ENCODE measurements around the gene AUH. TPM values are rescaled to one million over a fixed set of nuclear protein-coding genes. Genes with fewer than 3 reads are reported as not detected.

AUH gene
- total RNA-seq, 1 experiment from 2014 or later = 29.0 TPM

DNA sequence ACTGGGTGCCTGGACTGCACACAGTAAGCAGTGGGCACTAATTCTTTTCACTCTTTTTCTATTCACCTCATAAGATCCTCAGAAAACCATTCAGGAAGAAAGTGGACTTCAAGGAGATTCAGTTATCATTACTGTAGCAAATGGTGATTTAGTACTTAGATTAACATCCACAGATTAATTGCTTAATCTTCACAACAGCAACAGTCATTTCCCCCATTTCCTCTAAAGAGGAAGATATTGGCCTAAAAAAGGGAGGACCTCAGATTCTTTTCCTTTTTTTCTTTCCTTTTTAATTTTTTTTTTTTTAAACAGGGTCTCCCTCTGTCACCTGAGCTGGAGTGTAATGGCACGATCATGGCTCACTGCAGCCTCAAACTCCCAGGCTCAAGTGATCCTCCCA, 64.4 kb downstream of the AUH start (continued):
- TF ChIP-seq, protein P1, sequence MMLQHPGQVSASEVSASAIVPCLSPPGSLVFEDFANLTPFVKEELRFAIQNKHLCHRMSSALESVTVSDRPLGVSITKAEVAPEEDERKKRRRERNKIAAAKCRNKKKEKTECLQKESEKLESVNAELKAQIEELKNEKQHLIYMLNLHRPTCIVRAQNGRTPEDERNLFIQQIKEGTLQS (IDR thresholded peaks at IDR 0.05) = no peak
- no peak for TF ChIP-seq SRF (IDR thresholded peaks at IDR 0.05; ENCODE audit: low read depth)
- TF ChIP-seq ZFX (IDR thresholded peaks at IDR 0.05) = no peak
- TF ChIP-seq SP1 (IDR thresholded peaks at IDR 0.05; ENCODE audit: low read depth) = no peak

DNA sequence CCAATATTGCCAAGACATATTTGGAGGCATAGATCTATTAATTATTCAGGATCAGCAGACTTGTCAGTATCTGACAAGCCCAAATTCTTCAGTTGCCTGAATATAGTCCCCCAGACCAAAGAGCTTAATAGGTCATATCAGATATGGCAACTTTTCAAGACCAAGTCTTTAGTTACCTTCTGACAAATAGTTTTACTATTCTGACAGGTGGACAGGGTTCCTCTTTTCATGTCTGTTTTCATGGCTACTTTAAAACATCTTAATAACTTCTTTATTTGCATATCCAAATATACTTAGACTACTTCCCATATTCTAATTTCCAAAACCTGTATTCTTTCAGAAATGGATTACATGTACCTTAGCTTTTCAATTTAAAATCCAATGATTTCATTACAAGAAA, 65.4 kb downstream of the AUH start:
- no peak for ATAC-seq
- Histone ChIP-seq H3K27me3 (ENCODE audit: insufficient read depth, low read length) (no peaks in the 10 kb centered on the region), H2AFZ (ENCODE audit: low read depth, low read length, poor library complexity, severe bottlenecking) (no peak overlapping the region), H3K27ac (ENCODE audit: low read depth, low read length) (no peak overlapping the region), H3K4me1 (ENCODE audit: control insufficient read depth in 1 of 2, insufficient read depth in 2 of 2, low read length in 2 of 2) (peaks cover 10 to 14% of the 10 kb centered on the region in 2 experiments), H3K4me3 (replicated peaks in 1 of 2; ENCODE audit: low read depth in 1 of 2, low read length in 2 of 2) (no peak overlapping the region), H3K9me2 (ENCODE audit: insufficient read depth) (no peaks in the 10 kb centered on the region), H3K9ac (ENCODE audit: low read length) (no peak overlapping the region), H4K20me1 (ENCODE audit: insufficient read depth) (no peaks in the 10 kb centered on the region), H3K9me3 (ENCODE audit: control insufficient read depth in 1 of 2, insufficient read depth in 1 of 2, low read depth in 1 of 2, low read length in 2 of 2) (no peaks in the 10 kb centered on the region), H3K4me2 (ENCODE audit: low read length) (no peak overlapping the region), H3K79me2 (ENCODE audit: insufficient read depth, low read length) (0 out of 2 replicates have a peak, but pooled peaks cover 4% of the 10 kb centered on the region), H3K36me3 (ENCODE audit: control insufficient read depth in 1 of 2, insufficient read depth in 2 of 2, low read length in 2 of 2) (no peaks in the 10 kb centered on the region; a peak in 1 of 4 replicates)
- ChIA-PET CTCF (no interaction called here), POLR2A (interaction anchor here (1.6 kb wide), 1 partner anchor 10 kb away, joined by 3 read pairs; no protein-coding TSS in a partner anchor), RAD21 (ENCODE audit: low non-redundant PET in 1 of 2, low total read pairs in 2 of 2, uncharacterized antibody in 2 of 2, unreplicated experiment in 2 of 2) (no interaction called here)
- no peak for DNase-seq (ENCODE audit: low read depth, low spot score)
- no TSS peak for BruUV-seq (replicated peaks)
- TF ChIP-seq, protein P1 (IDR thresholded peaks at IDR 0.05) = no peak
- TF ChIP-seq ZFX (IDR thresholded peaks at IDR 0.05) (no peak), YY1 (IDR thresholded peaks at IDR 0.05; ENCODE audit: extremely low read depth, insufficient replicate concordance, low read depth, low read length) (no peak), TCF7L2 (IDR thresholded peaks at IDR 0.05; ENCODE audit: borderline replicate concordance, extremely low read depth, insufficient read depth, insufficient read length) (no peak), EZH2phosphoT487 (IDR thresholded peaks at IDR 0.05; ENCODE audit: borderline replicate concordance) (no peak), EZH2 (IDR thresholded peaks at IDR 0.05) (no peak), JUND (IDR thresholded peaks at IDR 0.05) (no peak), SRF (IDR thresholded peaks at IDR 0.05; ENCODE audit: low read depth) (no peak)
- TF ChIP-seq, protein P2, sequence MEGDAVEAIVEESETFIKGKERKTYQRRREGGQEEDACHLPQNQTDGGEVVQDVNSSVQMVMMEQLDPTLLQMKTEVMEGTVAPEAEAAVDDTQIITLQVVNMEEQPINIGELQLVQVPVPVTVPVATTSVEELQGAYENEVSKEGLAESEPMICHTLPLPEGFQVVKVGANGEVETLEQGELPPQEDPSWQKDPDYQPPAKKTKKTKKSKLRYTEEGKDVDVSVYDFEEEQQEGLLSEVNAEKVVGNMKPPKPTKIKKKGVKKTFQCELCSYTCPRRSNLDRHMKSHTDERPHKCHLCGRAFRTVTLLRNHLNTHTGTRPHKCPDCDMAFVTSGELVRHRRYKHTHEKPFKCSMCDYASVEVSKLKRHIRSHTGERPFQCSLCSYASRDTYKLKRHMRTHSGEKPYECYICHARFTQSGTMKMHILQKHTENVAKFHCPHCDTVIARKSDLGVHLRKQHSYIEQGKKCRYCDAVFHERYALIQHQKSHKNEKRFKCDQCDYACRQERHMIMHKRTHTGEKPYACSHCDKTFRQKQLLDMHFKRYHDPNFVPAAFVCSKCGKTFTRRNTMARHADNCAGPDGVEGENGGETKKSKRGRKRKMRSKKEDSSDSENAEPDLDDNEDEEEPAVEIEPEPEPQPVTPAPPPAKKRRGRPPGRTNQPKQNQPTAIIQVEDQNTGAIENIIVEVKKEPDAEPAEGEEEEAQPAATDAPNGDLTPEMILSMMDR (IDR thresholded peaks at IDR 0.05 in 2 of 3, conservative IDR thresholded peaks at IDR 0.05 in 1 of 3; ENCODE audit: borderline replicate concordance in 1 of 3, insufficient read depth in 1 of 3, low read depth in 2 of 3, low read length in 2 of 3) = no peak
- TF ChIP-seq, protein P3, sequence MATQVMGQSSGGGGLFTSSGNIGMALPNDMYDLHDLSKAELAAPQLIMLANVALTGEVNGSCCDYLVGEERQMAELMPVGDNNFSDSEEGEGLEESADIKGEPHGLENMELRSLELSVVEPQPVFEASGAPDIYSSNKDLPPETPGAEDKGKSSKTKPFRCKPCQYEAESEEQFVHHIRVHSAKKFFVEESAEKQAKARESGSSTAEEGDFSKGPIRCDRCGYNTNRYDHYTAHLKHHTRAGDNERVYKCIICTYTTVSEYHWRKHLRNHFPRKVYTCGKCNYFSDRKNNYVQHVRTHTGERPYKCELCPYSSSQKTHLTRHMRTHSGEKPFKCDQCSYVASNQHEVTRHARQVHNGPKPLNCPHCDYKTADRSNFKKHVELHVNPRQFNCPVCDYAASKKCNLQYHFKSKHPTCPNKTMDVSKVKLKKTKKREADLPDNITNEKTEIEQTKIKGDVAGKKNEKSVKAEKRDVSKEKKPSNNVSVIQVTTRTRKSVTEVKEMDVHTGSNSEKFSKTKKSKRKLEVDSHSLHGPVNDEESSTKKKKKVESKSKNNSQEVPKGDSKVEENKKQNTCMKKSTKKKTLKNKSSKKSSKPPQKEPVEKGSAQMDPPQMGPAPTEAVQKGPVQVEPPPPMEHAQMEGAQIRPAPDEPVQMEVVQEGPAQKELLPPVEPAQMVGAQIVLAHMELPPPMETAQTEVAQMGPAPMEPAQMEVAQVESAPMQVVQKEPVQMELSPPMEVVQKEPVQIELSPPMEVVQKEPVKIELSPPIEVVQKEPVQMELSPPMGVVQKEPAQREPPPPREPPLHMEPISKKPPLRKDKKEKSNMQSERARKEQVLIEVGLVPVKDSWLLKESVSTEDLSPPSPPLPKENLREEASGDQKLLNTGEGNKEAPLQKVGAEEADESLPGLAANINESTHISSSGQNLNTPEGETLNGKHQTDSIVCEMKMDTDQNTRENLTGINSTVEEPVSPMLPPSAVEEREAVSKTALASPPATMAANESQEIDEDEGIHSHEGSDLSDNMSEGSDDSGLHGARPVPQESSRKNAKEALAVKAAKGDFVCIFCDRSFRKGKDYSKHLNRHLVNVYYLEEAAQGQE (IDR thresholded peaks at IDR 0.05; ENCODE audit: low read depth) = no peak
- intact Hi-C loops (cut with micrococcal nuclease) = no loop called here

Measured in HCT116 (cell line).